Measurements from ENCODE around the gene MAT2A. TPM values are rescaled to one million over a fixed set of nuclear protein-coding genes. Genes with fewer than 3 reads are reported as not detected.
A peak's percentile ranks its signal among the peaks of the same experiment; 100 is the strongest.
"Not testable (repeated sequence)": the region's sequence is repeated elsewhere in the genome, so short reads cannot be mapped to it uniquely, and the experiment has no call there.

Gene MAT2A
- total RNA-seq, 1 experiment from 2014 or later = 444 TPM

- H3K9me3 ChIP-seq (ENCODE audit: control insufficient read depth in 1 of 2, insufficient read depth in 1 of 2, low read depth in 1 of 2, low read length in 2 of 2); BruUV-seq (replicated peaks); RAD21 ChIA-PET (ENCODE audit: low non-redundant PET in 1 of 2, low total read pairs in 2 of 2, uncharacterized antibody in 2 of 2, unreplicated experiment in 2 of 2); ATAC-seq; H3K4me3 ChIP-seq (replicated peaks in 1 of 2; ENCODE audit: low read depth in 1 of 2, low read length in 2 of 2); H3K27ac ChIP-seq (ENCODE audit: low read depth, low read length); H3K9ac ChIP-seq (ENCODE audit: low read length); H2AFZ ChIP-seq (ENCODE audit: low read depth, low read length, poor library complexity, severe bottlenecking); H3K4me2 ChIP-seq (ENCODE audit: low read length); intact Hi-C loops (cut with micrococcal nuclease); H3K9me2 ChIP-seq (ENCODE audit: insufficient read depth); DNase-seq (ENCODE audit: low read depth, low spot score); H3K27me3 ChIP-seq (ENCODE audit: insufficient read depth, low read length): not testable (repeated sequence)
- Histone ChIP-seq H4K20me1 (ENCODE audit: insufficient read depth) (peaks cover 42% of the 10 kb centered on the region), H3K4me1 (ENCODE audit: control insufficient read depth in 1 of 2, insufficient read depth in 2 of 2, low read length in 2 of 2) (peaks cover 5 to 34% of the 10 kb centered on the region in 2 experiments; a peak in 3 of 4 replicates), H3K79me2 (ENCODE audit: insufficient read depth, low read length) (peaks cover 43% of the 10 kb centered on the region), H3K36me3 (ENCODE audit: control insufficient read depth in 1 of 2, insufficient read depth in 2 of 2, low read length in 2 of 2) (peaks cover 39 to 61% of the 10 kb centered on the region in 2 experiments)
- TF ChIP-seq POLR2AphosphoS5 (IDR thresholded peaks at IDR 0.05; ENCODE audit: low read depth, low read length) = 0 out of 2 replicates have a peak, but pooled peaks have one; percentile 34
- POLR2A ChIA-PET = interaction anchor here (1.2 to 15.3 kb wide), 3 partner anchors 21 to 131 kb away, joined by 5 to 236 read pairs (median 8); partner anchors contain the start of gene SH2D6
- CTCF ChIA-PET = interaction anchor here (1.3 kb wide), 1 partner anchor 13 kb away, joined by 3 read pairs; no protein-coding TSS in a partner anchor
These were observed 5.3 kb downstream of the MAT2A start for GRCh38 chr2:85544254-85544691.

GRCh38 chr2:85544915-85545779 is 6.2 kb downstream of the MAT2A start:
- H3K27ac ChIP-seq (ENCODE audit: low read depth, low read length) = peak overlapping the region; percentile 37; the same call in 1 of the 2 replicates
- H3K4me2 ChIP-seq (ENCODE audit: low read length); H3K4me3 ChIP-seq (replicated peaks in 1 of 2; ENCODE audit: low read depth in 1 of 2, low read length in 2 of 2); H2AFZ ChIP-seq (ENCODE audit: low read depth, low read length, poor library complexity, severe bottlenecking); BruUV-seq (replicated peaks); H3K9ac ChIP-seq (ENCODE audit: low read length); intact Hi-C loops (cut with micrococcal nuclease); DNase-seq (ENCODE audit: low read depth, low spot score); ATAC-seq; H3K9me2 ChIP-seq (ENCODE audit: insufficient read depth); H3K27me3 ChIP-seq (ENCODE audit: insufficient read depth, low read length); H3K9me3 ChIP-seq (ENCODE audit: control insufficient read depth in 1 of 2, insufficient read depth in 1 of 2, low read depth in 1 of 2, low read length in 2 of 2): not testable (repeated sequence)
- peaks cover 39 to 62% of the 10 kb centered on the region in 2 experiments for H3K36me3 ChIP-seq (ENCODE audit: control insufficient read depth in 1 of 2, insufficient read depth in 2 of 2, low read length in 2 of 2)
- CTCF ChIA-PET = interaction anchor here (1.5 to 2.0 kb wide), 2 partner anchors 124 to 125 kb away, joined by 6 to 8 read pairs; no protein-coding TSS in a partner anchor
- POLR2A ChIA-PET = interaction anchor here (0.6 to 15.3 kb wide), 27 partner anchors 8 to 191 kb away, joined by 3 to 236 read pairs (median 5); partner anchors contain the start of genes ELMOD3, GGCX, RETSAT and SH2D6
- peak; percentile 28; the same call in 1 of the 2 replicates for TF ChIP-seq POLR2AphosphoS5 (IDR thresholded peaks at IDR 0.05; ENCODE audit: low read depth, low read length)
- RAD21 ChIA-PET (ENCODE audit: low non-redundant PET in 1 of 2, low total read pairs in 2 of 2, uncharacterized antibody in 2 of 2, unreplicated experiment in 2 of 2) = interaction anchor here in 1 of 2 experiments (1.2 kb wide), 1 partner anchor 123 kb away, joined by 3 read pairs; no protein-coding TSS in a partner anchor
- H3K4me1 ChIP-seq (ENCODE audit: control insufficient read depth in 1 of 2, insufficient read depth in 2 of 2, low read length in 2 of 2) = peaks cover 5 to 33% of the 10 kb centered on the region in 2 experiments; a peak in 3 of 4 replicates
- peaks cover 35% of the 10 kb centered on the region for H3K79me2 ChIP-seq (ENCODE audit: insufficient read depth, low read length)
- peaks cover 39% of the 10 kb centered on the region for H4K20me1 ChIP-seq (ENCODE audit: insufficient read depth)

Data from HCT116 (cell line).